ENCODE data around the gene ANOS1. TPM values are rescaled to one million over a fixed set of nuclear protein-coding genes. Genes with fewer than 3 reads are reported as not detected.

Gene ANOS1
- polyA plus RNA-seq, 1 donor from 2014 or later: 0.72 TPM

DNA sequence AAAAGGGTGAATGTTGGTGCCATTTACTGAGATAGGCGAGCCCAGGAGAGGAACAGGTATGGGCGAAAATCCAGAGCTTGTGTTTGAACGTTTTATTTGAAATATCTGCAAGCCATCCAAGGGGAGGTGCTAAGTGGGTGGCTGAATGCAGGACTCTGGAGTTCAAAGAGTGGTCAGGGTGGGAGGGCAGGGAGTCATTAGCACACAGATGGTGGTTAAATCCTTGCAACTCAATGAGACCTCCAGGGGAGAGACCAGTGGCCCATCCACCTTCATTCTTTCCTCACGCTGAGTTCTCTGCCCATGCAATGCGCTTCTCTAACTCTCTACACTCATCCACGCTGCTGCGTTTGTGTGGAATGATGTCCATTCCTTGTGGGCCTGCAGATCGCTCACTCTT, 166.2 kb downstream of the ANOS1 start:
- Histone ChIP-seq H3K9ac (ENCODE audit: low read length) (no peak overlapping the region), H3K27me3 (ENCODE audit: insufficient read depth, low read depth, low read length) (no peaks in the 10 kb centered on the region)

DNA sequence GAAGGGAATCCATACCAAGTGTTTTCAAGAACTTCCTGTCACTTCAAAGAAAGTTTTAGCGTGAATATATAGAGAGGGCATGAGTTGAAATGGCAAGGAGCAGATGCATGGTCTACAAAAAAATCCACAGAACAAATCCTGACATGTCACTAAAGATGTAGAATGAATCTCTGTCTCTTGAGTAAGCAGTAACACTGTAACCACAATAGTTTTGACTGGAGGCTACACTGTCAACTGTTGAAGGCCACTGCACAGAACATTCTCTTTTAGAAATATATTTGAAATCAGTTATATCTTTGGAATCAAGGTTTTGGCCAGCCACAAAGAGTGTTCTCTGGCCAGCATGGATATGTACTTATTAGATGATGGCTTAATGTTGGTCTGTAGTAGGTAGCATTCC, 183.5 kb downstream of the ANOS1 start:
- Histone ChIP-seq H3K4me2 (ENCODE audit: low read length) (no peak overlapping the region), H3K27me3 (ENCODE audit: insufficient read depth, low read depth, low read length) (no peaks in the 10 kb centered on the region), H3K4me3 (ENCODE audit: low read length) (no peak overlapping the region), H3K9ac (ENCODE audit: low read length) (no peak overlapping the region), H3K9me2 (ENCODE audit: insufficient read depth, low read length) (no peaks in the 10 kb centered on the region), H3K79me2 (replicated peaks; ENCODE audit: insufficient read depth, low read length) (no peaks in the 10 kb centered on the region), H2AFZ (ENCODE audit: low read depth, low read length) (no peak overlapping the region), H3F3A (ENCODE audit: insufficient read depth, low read length, poor library complexity, severe bottlenecking) (no peaks in the 10 kb centered on the region), H3K36me3 (ENCODE audit: insufficient read depth, low read length) (no peaks in the 10 kb centered on the region), H3K9me3 (ENCODE audit: low read length) (no peaks in the 10 kb centered on the region), H4K20me1 (ENCODE audit: insufficient read depth) (no peaks in the 10 kb centered on the region), H3K27ac (ENCODE audit: low read length) (no peak overlapping the region)
- no peak for TF ChIP-seq POLR2AphosphoS5 (IDR thresholded peaks at IDR 0.05)
- no peak for TF ChIP-seq EZH2 (IDR thresholded peaks at IDR 0.05; ENCODE audit: borderline replicate concordance, insufficient read depth, low read length, poor library complexity, severe bottlenecking)
- TF ChIP-seq TAF1 (IDR thresholded peaks at IDR 0.05; ENCODE audit: low read depth): no peak
- TF ChIP-seq, protein P1, sequence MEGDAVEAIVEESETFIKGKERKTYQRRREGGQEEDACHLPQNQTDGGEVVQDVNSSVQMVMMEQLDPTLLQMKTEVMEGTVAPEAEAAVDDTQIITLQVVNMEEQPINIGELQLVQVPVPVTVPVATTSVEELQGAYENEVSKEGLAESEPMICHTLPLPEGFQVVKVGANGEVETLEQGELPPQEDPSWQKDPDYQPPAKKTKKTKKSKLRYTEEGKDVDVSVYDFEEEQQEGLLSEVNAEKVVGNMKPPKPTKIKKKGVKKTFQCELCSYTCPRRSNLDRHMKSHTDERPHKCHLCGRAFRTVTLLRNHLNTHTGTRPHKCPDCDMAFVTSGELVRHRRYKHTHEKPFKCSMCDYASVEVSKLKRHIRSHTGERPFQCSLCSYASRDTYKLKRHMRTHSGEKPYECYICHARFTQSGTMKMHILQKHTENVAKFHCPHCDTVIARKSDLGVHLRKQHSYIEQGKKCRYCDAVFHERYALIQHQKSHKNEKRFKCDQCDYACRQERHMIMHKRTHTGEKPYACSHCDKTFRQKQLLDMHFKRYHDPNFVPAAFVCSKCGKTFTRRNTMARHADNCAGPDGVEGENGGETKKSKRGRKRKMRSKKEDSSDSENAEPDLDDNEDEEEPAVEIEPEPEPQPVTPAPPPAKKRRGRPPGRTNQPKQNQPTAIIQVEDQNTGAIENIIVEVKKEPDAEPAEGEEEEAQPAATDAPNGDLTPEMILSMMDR (IDR thresholded peaks at IDR 0.05; ENCODE audit: poor library complexity, severe bottlenecking): no peak
- TF ChIP-seq SMC3 (conservative IDR thresholded peaks at IDR 0.05; ENCODE audit: poor library complexity): no peak
- TF ChIP-seq EP300 (conservative IDR thresholded peaks at IDR 0.05; ENCODE audit: poor library complexity, severe bottlenecking): no peak
- TF ChIP-seq, protein P2, sequence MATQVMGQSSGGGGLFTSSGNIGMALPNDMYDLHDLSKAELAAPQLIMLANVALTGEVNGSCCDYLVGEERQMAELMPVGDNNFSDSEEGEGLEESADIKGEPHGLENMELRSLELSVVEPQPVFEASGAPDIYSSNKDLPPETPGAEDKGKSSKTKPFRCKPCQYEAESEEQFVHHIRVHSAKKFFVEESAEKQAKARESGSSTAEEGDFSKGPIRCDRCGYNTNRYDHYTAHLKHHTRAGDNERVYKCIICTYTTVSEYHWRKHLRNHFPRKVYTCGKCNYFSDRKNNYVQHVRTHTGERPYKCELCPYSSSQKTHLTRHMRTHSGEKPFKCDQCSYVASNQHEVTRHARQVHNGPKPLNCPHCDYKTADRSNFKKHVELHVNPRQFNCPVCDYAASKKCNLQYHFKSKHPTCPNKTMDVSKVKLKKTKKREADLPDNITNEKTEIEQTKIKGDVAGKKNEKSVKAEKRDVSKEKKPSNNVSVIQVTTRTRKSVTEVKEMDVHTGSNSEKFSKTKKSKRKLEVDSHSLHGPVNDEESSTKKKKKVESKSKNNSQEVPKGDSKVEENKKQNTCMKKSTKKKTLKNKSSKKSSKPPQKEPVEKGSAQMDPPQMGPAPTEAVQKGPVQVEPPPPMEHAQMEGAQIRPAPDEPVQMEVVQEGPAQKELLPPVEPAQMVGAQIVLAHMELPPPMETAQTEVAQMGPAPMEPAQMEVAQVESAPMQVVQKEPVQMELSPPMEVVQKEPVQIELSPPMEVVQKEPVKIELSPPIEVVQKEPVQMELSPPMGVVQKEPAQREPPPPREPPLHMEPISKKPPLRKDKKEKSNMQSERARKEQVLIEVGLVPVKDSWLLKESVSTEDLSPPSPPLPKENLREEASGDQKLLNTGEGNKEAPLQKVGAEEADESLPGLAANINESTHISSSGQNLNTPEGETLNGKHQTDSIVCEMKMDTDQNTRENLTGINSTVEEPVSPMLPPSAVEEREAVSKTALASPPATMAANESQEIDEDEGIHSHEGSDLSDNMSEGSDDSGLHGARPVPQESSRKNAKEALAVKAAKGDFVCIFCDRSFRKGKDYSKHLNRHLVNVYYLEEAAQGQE (IDR thresholded peaks at IDR 0.05; ENCODE audit: borderline replicate concordance): no peak
- TF ChIP-seq RAD21 (conservative IDR thresholded peaks at IDR 0.05): no peak

More for the DNA sequence above, 166.2 kb downstream of the ANOS1 start:
- no peaks in the 10 kb centered on the region for H3K9me2 ChIP-seq (ENCODE audit: insufficient read depth, low read length)
- no peak overlapping the region for H3K4me3 ChIP-seq (ENCODE audit: low read length)
- H3K9me3 ChIP-seq (ENCODE audit: low read length): no peaks in the 10 kb centered on the region
- no peak overlapping the region for H2AFZ ChIP-seq (ENCODE audit: low read depth, low read length)
- H3K27ac ChIP-seq (ENCODE audit: low read length): no peak overlapping the region
- H3K79me2 ChIP-seq (replicated peaks; ENCODE audit: insufficient read depth, low read length): no peaks in the 10 kb centered on the region
- no peaks in the 10 kb centered on the region for H4K20me1 ChIP-seq (ENCODE audit: insufficient read depth)
- no peaks in the 10 kb centered on the region for H3K36me3 ChIP-seq (ENCODE audit: insufficient read depth, low read length)
- no peak for TF ChIP-seq EZH2 (IDR thresholded peaks at IDR 0.05; ENCODE audit: borderline replicate concordance, insufficient read depth, low read length, poor library complexity, severe bottlenecking)
- TF ChIP-seq, protein P2 (IDR thresholded peaks at IDR 0.05; ENCODE audit: borderline replicate concordance): no peak
- TF ChIP-seq, protein P1 (IDR thresholded peaks at IDR 0.05; ENCODE audit: poor library complexity, severe bottlenecking): no peak
- TF ChIP-seq EP300 (conservative IDR thresholded peaks at IDR 0.05; ENCODE audit: poor library complexity, severe bottlenecking): no peak
- TF ChIP-seq TAF1 (IDR thresholded peaks at IDR 0.05; ENCODE audit: low read depth): no peak
- no peak for TF ChIP-seq POLR2AphosphoS5 (IDR thresholded peaks at IDR 0.05)
- TF ChIP-seq SMC3 (conservative IDR thresholded peaks at IDR 0.05; ENCODE audit: poor library complexity): no peak
- TF ChIP-seq MXI1 (conservative IDR thresholded peaks at IDR 0.05; ENCODE audit: poor library complexity, severe bottlenecking): no peak
- TF ChIP-seq RAD21 (conservative IDR thresholded peaks at IDR 0.05): no peak
- no peaks in the 10 kb centered on the region for H3F3A ChIP-seq (ENCODE audit: insufficient read depth, low read length, poor library complexity, severe bottlenecking)
- no peak overlapping the region for H3K4me2 ChIP-seq (ENCODE audit: low read length)
